Right lung (tissue), 5 donors: Measurements from ENCODE around the gene TMEM204. TPM values are rescaled to one million over a fixed set of nuclear protein-coding genes. Genes with fewer than 3 reads are reported as not detected.
"Not testable (repeated sequence)": the region's sequence is repeated elsewhere in the genome, so short reads cannot be mapped to it uniquely, and the experiment has no call there.

Experiments used
- DNase-seq, 2 donors: peaks; one replicate each; pipeline ENCODE4 v3.0.0-alpha.2; 2013
- polyA plus RNA-seq, 5 donors: library from polyadenylated mRNA; unstranded; fragments of 120-200 nt; gene quantifications; one replicate each; pipeline versions ENCODE4 v1.2.1 to v1.2.3, GENCODE V29; 2013; ENCODE audit warnings: inconsistent platforms in 1 of 5, low replicate concordance in 1 of 5; ENCODE audit not compliant: insufficient read length in 5 of 5, insufficient read depth in 1 of 5

The TMEM204 gene
- polyA plus RNA-seq, 5 donors = 15.3 to 25.1 (median 17.9) TPM

GRCh38 chr16:1590366-1590765 lies 56.9 kb downstream of the TMEM204 start:
- DNase-seq = no peak

DNA sequence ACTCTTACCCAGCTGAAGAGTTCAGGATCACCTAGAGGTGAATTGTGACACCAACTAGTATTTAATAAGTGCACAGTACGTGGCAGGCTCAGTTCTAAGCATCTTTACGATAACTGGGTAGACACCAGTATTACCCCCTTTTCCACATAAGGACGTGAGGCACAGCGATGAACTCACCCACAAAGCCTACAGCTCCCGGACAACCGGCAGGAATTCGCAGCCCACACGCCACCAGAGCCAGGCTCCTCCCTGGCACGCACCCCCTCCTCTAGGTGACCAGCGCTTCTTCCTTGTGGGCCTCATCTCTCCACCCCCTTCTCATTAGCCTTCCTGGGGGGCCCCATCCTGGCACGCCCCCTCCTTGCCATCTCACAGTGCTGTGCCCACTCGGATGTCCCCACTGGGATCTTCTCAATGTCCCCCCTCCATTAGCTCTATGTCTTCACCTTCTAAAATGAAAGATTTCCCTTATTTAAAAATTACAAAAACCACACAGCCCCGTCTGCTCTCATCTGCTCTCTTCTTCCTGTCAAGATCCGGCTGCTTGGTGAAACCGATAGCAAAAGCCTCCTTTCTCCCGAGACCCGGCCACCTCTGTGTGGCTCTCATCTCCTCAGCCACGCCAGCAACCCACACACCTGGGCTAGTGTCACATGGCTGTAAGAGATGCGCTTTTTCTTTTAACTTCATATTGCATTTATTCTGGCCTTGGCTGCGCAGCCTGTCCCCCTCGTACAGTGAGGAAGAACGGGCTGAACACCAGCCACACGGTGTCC lies 57.7 kb downstream of the TMEM204 start:
- no peak for DNase-seq

DNA sequence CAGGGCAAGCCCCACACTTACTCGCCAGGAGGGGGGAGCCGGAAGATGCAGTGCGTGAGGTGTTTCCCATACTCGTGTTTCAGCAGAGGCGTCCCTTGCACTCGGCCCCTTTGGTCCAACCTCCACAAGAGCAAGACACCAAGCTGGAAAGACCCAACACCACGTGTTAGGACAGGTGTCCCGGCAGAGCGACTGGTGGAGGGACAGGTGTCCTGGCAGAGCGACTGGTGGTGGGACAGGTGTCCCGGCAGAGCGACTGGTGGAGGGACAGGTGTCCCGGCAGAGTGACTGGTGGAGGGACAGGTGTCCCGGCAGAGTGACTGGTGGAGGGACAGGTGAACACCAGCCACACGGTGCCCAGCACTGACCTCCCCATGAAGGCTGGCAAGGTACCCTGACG lies 59.0 kb downstream of the TMEM204 start:
- DNase-seq = no peak

GRCh38 chr16:1595511-1595910 lies 62.0 kb downstream of the TMEM204 start:
- DNase-seq = not testable (repeated sequence)

- DNase-seq = no peak
Measured at GRCh38 chr16:1596516-1596915, 63.0 kb downstream of the TMEM204 start.

GRCh38 chr16:1597154-1597553 lies 63.7 kb downstream of the TMEM204 start:
- no peak for DNase-seq

DNA sequence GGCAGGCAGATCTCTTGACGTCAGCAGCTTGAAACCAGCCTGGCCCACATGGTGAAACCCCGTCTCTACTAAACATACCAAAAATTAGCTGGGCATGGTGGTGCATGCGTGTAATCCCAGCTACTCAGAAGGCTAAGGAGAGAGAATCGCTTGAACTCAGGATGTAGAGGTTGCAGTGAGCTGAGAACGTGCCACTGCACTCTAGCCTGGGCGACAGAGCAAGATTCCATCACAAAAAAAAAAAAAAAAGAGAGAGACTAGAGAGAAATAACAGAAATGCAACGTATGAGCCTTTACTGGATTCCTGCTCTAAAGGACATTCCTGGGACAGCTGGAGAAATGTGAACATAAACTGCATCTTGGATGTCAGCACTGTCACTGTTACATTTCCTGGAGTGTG lies 67.6 kb downstream of the TMEM204 start:
- no peak for DNase-seq

DNA sequence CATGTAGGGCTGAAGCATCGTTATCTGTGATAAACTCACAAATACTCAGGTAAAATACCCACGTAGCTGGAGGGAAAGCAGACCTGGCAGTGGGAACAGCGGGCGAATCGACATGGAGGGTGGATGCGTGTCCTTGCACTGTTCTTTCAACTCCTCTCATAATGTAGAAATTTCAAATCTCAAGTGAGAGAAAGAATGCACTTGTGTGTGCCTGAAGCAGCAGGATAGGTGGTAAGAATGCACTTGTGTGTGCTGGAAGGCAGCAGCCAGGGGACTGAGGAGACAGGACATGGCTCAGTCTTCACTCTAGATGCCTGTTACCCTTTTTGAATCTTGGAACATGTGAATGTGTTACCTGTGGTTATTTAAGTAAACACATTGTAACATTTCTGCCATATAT lies 68.0 kb downstream of the TMEM204 start:
- no peak for DNase-seq

DNA sequence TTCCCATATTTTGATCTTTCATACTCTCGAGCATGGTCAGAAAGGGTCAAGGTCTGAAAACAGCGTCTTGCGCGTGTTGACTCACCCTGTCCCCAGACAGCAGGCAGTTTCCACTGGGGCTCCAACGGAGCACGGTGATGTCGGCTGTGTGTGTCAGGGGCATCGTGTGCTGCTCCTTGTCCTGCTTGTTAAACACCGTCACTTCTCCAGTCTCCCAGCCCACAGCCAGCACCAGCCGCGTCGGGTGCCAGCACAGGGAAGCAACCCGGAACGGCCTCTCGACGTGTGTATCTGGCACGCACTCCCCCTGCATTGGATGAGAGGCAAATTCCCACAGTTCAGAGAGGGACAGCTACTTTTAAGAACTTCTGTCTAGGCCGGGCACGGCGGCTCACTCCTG lies 68.8 kb downstream of the TMEM204 start:
- DNase-seq = no peak

Other genes with a start within 250 kb of the TMEM204 start
- 100 to 1,000 TPM; 148 to 169 (median 160) TPM for gene UBE2I, start 224.0 kb upstream of the TMEM204 start, polyA plus RNA-seq
- 1 to 10 TPM; 2.2 to 6.9 (median 4.2) TPM for gene BAIAP3, start 200.0 kb upstream of the TMEM204 start, polyA plus RNA-seq
- gene TSR3, start 181.8 kb upstream of the TMEM204 start, polyA plus RNA-seq = 10 to 100 TPM; 30.4 to 68.5 (median 42.7) TPM
- 10 to 100 TPM; 28.2 to 56.6 (median 45.1) TPM for gene GNPTG, start 181.7 kb upstream of the TMEM204 start, polyA plus RNA-seq
- 10 to 100 TPM; 16.5 to 25.1 (median 19.0) TPM for gene UNKL, start 119.0 kb upstream of the TMEM204 start, polyA plus RNA-seq
- 10 to 100 TPM; 10.7 to 16.2 (median 12.1) TPM for gene UQCC4, start 112.9 kb upstream of the TMEM204 start, polyA plus RNA-seq
- 1 to 10 TPM in 4 of 5 donors, under 1 TPM in 1; 0.81 to 3.6 (median 3.2) TPM for gene PERCC1, start 102.6 kb upstream of the TMEM204 start, polyA plus RNA-seq
- 1 to 10 TPM; 4.0 to 10.0 (median 9.4) TPM for gene CCDC154, start 89.1 kb upstream of the TMEM204 start, polyA plus RNA-seq
- 10 to 100 TPM; 21.5 to 42.1 (median 28.5) TPM for gene CLCN7, start 58.6 kb upstream of the TMEM204 start, polyA plus RNA-seq
- gene PTX4, start 44.7 kb upstream of the TMEM204 start, polyA plus RNA-seq = under 1 TPM in 2 of 5 donors, not detected in 3; 0.15 to 0.18 TPM
- 10 to 100 TPM; 18.0 to 51.4 (median 35.5) TPM for gene TELO2, start 40.3 kb upstream of the TMEM204 start, polyA plus RNA-seq
- gene IFT140, start 78.4 kb downstream of the TMEM204 start, polyA plus RNA-seq = 10 to 100 TPM; 26.8 to 36.6 (median 28.8) TPM
- gene CRAMP1, start 78.7 kb downstream of the TMEM204 start, polyA plus RNA-seq = 10 to 100 TPM; 19.7 to 27.7 (median 24.5) TPM
- 10 to 100 TPM; 64.2 to 77.3 (median 73.7) TPM for gene JPT2, start 144.6 kb downstream of the TMEM204 start, polyA plus RNA-seq
- gene MAPK8IP3, start 172.5 kb downstream of the TMEM204 start, polyA plus RNA-seq = 10 to 100 TPM; 45.3 to 74.0 (median 61.9) TPM
- gene NME3, start 237.9 kb downstream of the TMEM204 start, polyA plus RNA-seq = 10 to 100 TPM; 16.6 to 56.6 (median 30.3) TPM
- 10 to 100 TPM in 1 of 5 donors, 1 to 10 TPM in 4; 6.7 to 10.5 (median 7.8) TPM for gene EME2, start 239.1 kb downstream of the TMEM204 start, polyA plus RNA-seq
- gene MRPS34, start 239.5 kb downstream of the TMEM204 start, polyA plus RNA-seq = 10 to 100 TPM; 51.5 to 82.1 (median 57.4) TPM
- gene SPSB3, start 248.9 kb downstream of the TMEM204 start, polyA plus RNA-seq = 10 to 100 TPM; 24.0 to 47.3 (median 35.9) TPM
- gene NUBP2, start 249.3 kb downstream of the TMEM204 start, polyA plus RNA-seq = 10 to 100 TPM; 26.4 to 71.8 (median 40.8) TPM